GM12878 (cell line): ENCODE measurements around the gene NCAPD2. TPM values are rescaled to one million over a fixed set of nuclear protein-coding genes. Genes with fewer than 3 reads are reported as not detected.

Source experiments
- ATAC-seq: fragments of 200-7000 bp; cut with Tn5 transposase; 3 replicates; pipeline ENCODE4 v1.9.1; 2020; ENCODE audit warnings: mild to moderate bottlenecking, moderate library complexity
- BruUV-seq: library from RNA; stranded (reverse); fragments of 400-500 nt; replicated peaks from 2 replicates; lab custom pipeline; 2021; lab: Mats Ljungman, UMichigan
- CTCF ChIA-PET: fragments of 300-600 bp; sonication (Branson Sonifier 250); formaldehyde crosslinking; extraction: SDS; loops from one replicate; lab custom pipeline; 2021; ENCODE audit warnings: inconsistent platforms; lab: Yijun Ruan, JAX
- POLR2A ChIA-PET: fragments of 350-600 bp; formaldehyde crosslinking; extraction: SDS; loops from one replicate; lab custom pipeline; 2021; ENCODE audit warnings: inconsistent platforms; lab: Charles Lee
- RAD21 ChIA-PET: fragments of 300-600 bp; sonication (Branson Sonifier 250); formaldehyde crosslinking; loops from one replicate; lab custom pipeline; 2023; ENCODE audit warnings: antibody characterized with exemption; ENCODE audit not compliant: unreplicated experiment; lab: Charles Lee
- SMC1A ChIA-PET: fragments of 300-600 bp; sonication (Branson Sonifier 250); formaldehyde crosslinking; loops from one replicate; lab custom pipeline; 2023; ENCODE audit not compliant: unreplicated experiment, uncharacterized antibody; lab: Charles Lee
- DNase-seq: peaks from one replicate; pipeline ENCODE4 v3.0.0-alpha.2; 2011; ENCODE audit warnings: low read depth, low spot score
- FAIRE-seq: peaks from 3 replicates; lab custom pipeline; 2011; peaks lifted over from hg19 to GRCh38; lab: Jason Lieb, UNC
- H2AFZ ChIP-seq: 2 replicates; pipeline ENCODE4 v1.6.0; 2011; ENCODE audit warnings: low read depth, low read length, control low read depth; ENCODE audit not compliant: control insufficient read depth
- H3K27ac ChIP-seq: 2 replicates; pipeline ENCODE4 v1.5.1; 2011; ENCODE audit warnings: control low read depth; ENCODE audit not compliant: control insufficient read depth, insufficient read depth
- H3K27me3 ChIP-seq, 2 experiments: replicated peaks in 1 of 2; 2 replicates each; pipeline versions ENCODE4 v1.6.0 to v1.6.1; 2011; ENCODE audit warnings: low read length in 1 of 2; ENCODE audit not compliant: control insufficient read depth in 2 of 2, insufficient read depth in 2 of 2
- H3K36me3 ChIP-seq, 2 experiments: 2 replicates each; pipeline ENCODE4 v1.5.1; 2011; ENCODE audit warnings: low read length in 1 of 2; ENCODE audit not compliant: control insufficient read depth in 2 of 2, insufficient read depth in 2 of 2
- H3K4me1 ChIP-seq: 2 replicates; pipeline ENCODE4 v1.6.1; 2011; ENCODE audit warnings: mild to moderate bottlenecking, low read length, moderate library complexity, mixed read lengths; ENCODE audit not compliant: control insufficient read depth, insufficient read depth
- H3K4me2 ChIP-seq: 2 replicates; pipeline ENCODE4 v1.6.0; 2011; ENCODE audit warnings: control low read depth; ENCODE audit not compliant: control insufficient read depth, insufficient read depth
- H3K4me3 ChIP-seq: fragments of 200-600 bp; sonication (generic); 2 replicates; pipeline ENCODE4 v1.5.1; 2016
- H3K79me2 ChIP-seq: 2 replicates; pipeline ENCODE4 v1.6.0; 2011; ENCODE audit warnings: low read length; ENCODE audit not compliant: control insufficient read depth, insufficient read depth
- H3K9ac ChIP-seq: 2 replicates; pipeline ENCODE4 v1.8.0; 2011; ENCODE audit warnings: low read length, control low read depth, mixed read lengths; ENCODE audit not compliant: control insufficient read depth, insufficient read depth
- H3K9me3 ChIP-seq: replicated peaks from 3 replicates; pipeline ENCODE4 v1.5.1; 2011; ENCODE audit warnings: mild to moderate bottlenecking, low read length; ENCODE audit not compliant: control insufficient read depth, insufficient read depth
- H4K20me1 ChIP-seq: 2 replicates; pipeline ENCODE4 v1.6.0; 2011; ENCODE audit not compliant: control insufficient read depth, insufficient read depth
- BCL11A ChIP-seq: IDR thresholded peaks from 2 replicates; pipeline ENCODE4 v1.6.1; 2011; ENCODE audit warnings: low read depth, low read length
- BRCA1 ChIP-seq: IDR thresholded peaks from 2 replicates; pipeline ENCODE4 v1.6.1; 2011; ENCODE audit warnings: low read depth, low read length, improper control_type of control experiment
- ETV6 ChIP-seq, 2 experiments: fragments of 450-650 bp in 1 of 2; IDR thresholded peaks in 1 of 2; conservative IDR thresholded peaks in 1 of 2; 2 replicates each; pipeline ENCODE4 v1.6.1; 2014; ENCODE audit warnings: antibody characterized with exemption in 1 of 2, borderline replicate concordance in 1 of 2, low read depth in 1 of 2, mild to moderate bottlenecking in 1 of 2, moderate library complexity in 1 of 2
- FOXK2 ChIP-seq: fragments of 450-650 bp; IDR thresholded peaks from 2 replicates; pipeline ENCODE4 v1.6.1; 2017; ENCODE audit warnings: mild to moderate bottlenecking, moderate library complexity
- IRF4 ChIP-seq: IDR thresholded peaks from 2 replicates; pipeline ENCODE4 v1.6.1; 2011; ENCODE audit warnings: low read depth, low read length
- MEF2B ChIP-seq: fragments of 450-650 bp; IDR thresholded peaks from 2 replicates; pipeline ENCODE4 v1.6.1; 2018; ENCODE audit warnings: mild to moderate bottlenecking, moderate library complexity; ENCODE audit not compliant: partially characterized antibody, poor library complexity, severe bottlenecking
- SIX5 ChIP-seq: IDR thresholded peaks from 2 replicates; pipeline ENCODE4 v1.6.1; 2011; ENCODE audit warnings: mild to moderate bottlenecking, low read depth, low read length, moderate library complexity; ENCODE audit not compliant: severe bottlenecking
- SMC3 ChIP-seq: IDR thresholded peaks from 2 replicates; pipeline ENCODE4 v1.6.1; 2011; ENCODE audit warnings: low read length, improper control_type of control experiment, borderline replicate concordance
- SPI1 ChIP-seq: IDR thresholded peaks from 2 replicates; pipeline ENCODE4 v1.6.1; 2011; ENCODE audit warnings: low read depth, mild to moderate bottlenecking, low read length, moderate library complexity, borderline replicate concordance; ENCODE audit not compliant: insufficient read depth
- WGBS: methylation state at CpG from one replicate; pipeline ENCODE4 v1.1.6; 2016; ENCODE audit warnings: low lambda C conversion rate; ENCODE audit not compliant: insufficient replicate concordance, insufficient coverage; ENCODE audit errors: missing lambda C conversion rate; 5-methylcytosine and 5-hydroxymethylcytosine counted together
- in situ Hi-C: fragments of 300-500 bp; cut with MboI; formaldehyde crosslinking; loops from 9 replicates; pipeline ENCODE4 v1.14.3; 2018; ENCODE audit warnings: mixed read lengths
- intact Hi-C: fragments of 100-400 bp; cut with micrococcal nuclease; formaldehyde crosslinking; loops from one replicate; pipeline ENCODE4 v1.14.2; 2022; ENCODE audit not compliant: unreplicated experiment
- polyA plus RNA-seq, 11 experiments: library from polyadenylated mRNA; depleted of rRNA in 4 of 11; unstranded in 6 of 11; stranded (reverse) in 5 of 11; fragments of >200 nt; fragmentation: Nextera tagmentation in 4 of 11; fragmentation: Illumina TruSeq in 1 of 11; extraction: Ambion mirVana in 4 of 11; extraction: Trizol in 1 of 11; gene quantifications; 1 replicate in 1 of 11; 2 replicates in 10 of 11; pipeline versions ENCODE4 v1.2.1 to v1.2.3, GENCODE V29; 2011 to 2016; ENCODE audit warnings: inconsistent platforms in 2 of 11, missing spikeins in 2 of 11, low read depth in 1 of 11
- total RNA-seq, 4 experiments: library from RNA; depleted of rRNA in 3 of 4; stranded (reverse); fragments of >200 nt in 3 of 4; fragmentation: Illumina TruSeq in 1 of 4; extraction: Trizol in 1 of 4; gene quantifications; 2 replicates each; pipeline versions ENCODE4 v1.2.1 to v1.2.3, GENCODE V29; 2013 to 2021
- TF ChIP-seq, protein P1 (sequence below): IDR thresholded peaks from 2 replicates; pipeline ENCODE4 v1.6.1; 2012; ENCODE audit warnings: mild to moderate bottlenecking, low read depth, low read length
- TF ChIP-seq, protein P2 (sequence below): fragments of 450-650 bp; IDR thresholded peaks from 2 replicates; pipeline ENCODE4 v1.6.1; 2017; ENCODE audit warnings: low read depth, mild to moderate bottlenecking, moderate library complexity
- TF ChIP-seq, protein P3 (sequence below): fragments of 450-650 bp; conservative IDR thresholded peaks from 2 replicates; pipeline ENCODE4 v1.6.1; 2017; ENCODE audit warnings: mild to moderate bottlenecking, moderate library complexity

The NCAPD2 gene
- total and polyA plus RNA-seq, 10 of the 15 experiments (the other 5 are each of a cell fraction or from before 2014, with no cell fraction given), result 24.2 to 160 (median 110) TPM

GRCh38 chr12:6461401-6462233, 32.3 kb upstream of the NCAPD2 start:
- peak overlapping the region; percentile 33; the same call in 1 of the 2 replicates for H3K4me3 ChIP-seq
- in situ Hi-C loops (loop anchor here (5.0 kb wide), 1 partner anchor 34 kb away; no protein-coding TSS in a partner anchor), intact Hi-C loops (no loop called here)
- WGBS, result 4% methylated on average over 15 of the region's 15 CpGs
- ChIA-PET SMC1A (interaction anchor here (0.9 to 8.7 kb wide), 18 partner anchors 9 to 139 kb away, joined by 3 to 169 read pairs (median 4); partner anchors contain the start of genes CD27, GAPDH, MRPL51 and TAPBPL), POLR2A (interaction anchor here (0.6 to 10.3 kb wide), 20 partner anchors 9 to 464 kb away, joined by 3 to 384 read pairs (median 4); partner anchors contain the start of genes CD27, GAPDH, MRPL51 and TAPBPL), CTCF (interaction anchor here (0.7 to 7.3 kb wide), 16 partner anchors 8 to 474 kb away, joined by 3 to 147 read pairs (median 6); partner anchors contain the start of genes CD27, TAPBPL and VAMP1), RAD21 (interaction anchor here (0.6 to 8.8 kb wide), 19 partner anchors 9 to 231 kb away, joined by 3 to 319 read pairs (median 5); partner anchors contain the start of genes CD27, MRPL51, TAPBPL and VAMP1)
- peaks cover 36 to 46% of the 10 kb centered on the region in 2 experiments for H3K36me3 ChIP-seq
- ATAC-seq (peak; percentile 92), FAIRE-seq (peak; percentile 95), DNase-seq (peak; percentile 95)
- H3K9me3 ChIP-seq, result no peaks in the 10 kb centered on the region
- peaks cover 59% of the 10 kb centered on the region for H3K79me2 ChIP-seq
- H2AFZ ChIP-seq, result no peak overlapping the region
- H3K4me1 ChIP-seq, result peaks cover 51% of the 10 kb centered on the region
- H4K20me1 ChIP-seq, result no peaks in the 10 kb centered on the region
- H3K27me3 ChIP-seq, result no peaks in the 10 kb centered on the region
- peak overlapping the region; percentile 75 for H3K4me2 ChIP-seq
- BruUV-seq, result TSS peak; percentile 10
- H3K27ac ChIP-seq, result peak overlapping the region; percentile 89
- H3K9ac ChIP-seq, result peak overlapping the region; percentile 64
- peak; percentile 80 for TF ChIP-seq BCL11A
- TF ChIP-seq MEF2B, result peak; percentile 72
- TF ChIP-seq, protein P1, sequence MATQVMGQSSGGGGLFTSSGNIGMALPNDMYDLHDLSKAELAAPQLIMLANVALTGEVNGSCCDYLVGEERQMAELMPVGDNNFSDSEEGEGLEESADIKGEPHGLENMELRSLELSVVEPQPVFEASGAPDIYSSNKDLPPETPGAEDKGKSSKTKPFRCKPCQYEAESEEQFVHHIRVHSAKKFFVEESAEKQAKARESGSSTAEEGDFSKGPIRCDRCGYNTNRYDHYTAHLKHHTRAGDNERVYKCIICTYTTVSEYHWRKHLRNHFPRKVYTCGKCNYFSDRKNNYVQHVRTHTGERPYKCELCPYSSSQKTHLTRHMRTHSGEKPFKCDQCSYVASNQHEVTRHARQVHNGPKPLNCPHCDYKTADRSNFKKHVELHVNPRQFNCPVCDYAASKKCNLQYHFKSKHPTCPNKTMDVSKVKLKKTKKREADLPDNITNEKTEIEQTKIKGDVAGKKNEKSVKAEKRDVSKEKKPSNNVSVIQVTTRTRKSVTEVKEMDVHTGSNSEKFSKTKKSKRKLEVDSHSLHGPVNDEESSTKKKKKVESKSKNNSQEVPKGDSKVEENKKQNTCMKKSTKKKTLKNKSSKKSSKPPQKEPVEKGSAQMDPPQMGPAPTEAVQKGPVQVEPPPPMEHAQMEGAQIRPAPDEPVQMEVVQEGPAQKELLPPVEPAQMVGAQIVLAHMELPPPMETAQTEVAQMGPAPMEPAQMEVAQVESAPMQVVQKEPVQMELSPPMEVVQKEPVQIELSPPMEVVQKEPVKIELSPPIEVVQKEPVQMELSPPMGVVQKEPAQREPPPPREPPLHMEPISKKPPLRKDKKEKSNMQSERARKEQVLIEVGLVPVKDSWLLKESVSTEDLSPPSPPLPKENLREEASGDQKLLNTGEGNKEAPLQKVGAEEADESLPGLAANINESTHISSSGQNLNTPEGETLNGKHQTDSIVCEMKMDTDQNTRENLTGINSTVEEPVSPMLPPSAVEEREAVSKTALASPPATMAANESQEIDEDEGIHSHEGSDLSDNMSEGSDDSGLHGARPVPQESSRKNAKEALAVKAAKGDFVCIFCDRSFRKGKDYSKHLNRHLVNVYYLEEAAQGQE, result no peak
- TF ChIP-seq, protein P2, sequence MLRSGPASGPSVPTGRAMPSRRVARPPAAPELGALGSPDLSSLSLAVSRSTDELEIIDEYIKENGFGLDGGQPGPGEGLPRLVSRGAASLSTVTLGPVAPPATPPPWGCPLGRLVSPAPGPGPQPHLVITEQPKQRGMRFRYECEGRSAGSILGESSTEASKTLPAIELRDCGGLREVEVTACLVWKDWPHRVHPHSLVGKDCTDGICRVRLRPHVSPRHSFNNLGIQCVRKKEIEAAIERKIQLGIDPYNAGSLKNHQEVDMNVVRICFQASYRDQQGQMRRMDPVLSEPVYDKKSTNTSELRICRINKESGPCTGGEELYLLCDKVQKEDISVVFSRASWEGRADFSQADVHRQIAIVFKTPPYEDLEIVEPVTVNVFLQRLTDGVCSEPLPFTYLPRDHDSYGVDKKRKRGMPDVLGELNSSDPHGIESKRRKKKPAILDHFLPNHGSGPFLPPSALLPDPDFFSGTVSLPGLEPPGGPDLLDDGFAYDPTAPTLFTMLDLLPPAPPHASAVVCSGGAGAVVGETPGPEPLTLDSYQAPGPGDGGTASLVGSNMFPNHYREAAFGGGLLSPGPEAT, result peak; percentile 92
- no peak for TF ChIP-seq FOXK2
- no peak for TF ChIP-seq BRCA1
- peak in 1 of 2 experiments; percentile 97; a peak in 2 of 4 replicates for TF ChIP-seq ETV6 (conservative IDR thresholded peaks at IDR 0.05 in 1 of 2, IDR thresholded peaks at IDR 0.05 in 1 of 2; ENCODE audit: borderline replicate concordance in 1 of 2, low read depth in 1 of 2)
- TF ChIP-seq SIX5, result no peak
- peak; percentile 89 for TF ChIP-seq IRF4
- TF ChIP-seq, protein P3, sequence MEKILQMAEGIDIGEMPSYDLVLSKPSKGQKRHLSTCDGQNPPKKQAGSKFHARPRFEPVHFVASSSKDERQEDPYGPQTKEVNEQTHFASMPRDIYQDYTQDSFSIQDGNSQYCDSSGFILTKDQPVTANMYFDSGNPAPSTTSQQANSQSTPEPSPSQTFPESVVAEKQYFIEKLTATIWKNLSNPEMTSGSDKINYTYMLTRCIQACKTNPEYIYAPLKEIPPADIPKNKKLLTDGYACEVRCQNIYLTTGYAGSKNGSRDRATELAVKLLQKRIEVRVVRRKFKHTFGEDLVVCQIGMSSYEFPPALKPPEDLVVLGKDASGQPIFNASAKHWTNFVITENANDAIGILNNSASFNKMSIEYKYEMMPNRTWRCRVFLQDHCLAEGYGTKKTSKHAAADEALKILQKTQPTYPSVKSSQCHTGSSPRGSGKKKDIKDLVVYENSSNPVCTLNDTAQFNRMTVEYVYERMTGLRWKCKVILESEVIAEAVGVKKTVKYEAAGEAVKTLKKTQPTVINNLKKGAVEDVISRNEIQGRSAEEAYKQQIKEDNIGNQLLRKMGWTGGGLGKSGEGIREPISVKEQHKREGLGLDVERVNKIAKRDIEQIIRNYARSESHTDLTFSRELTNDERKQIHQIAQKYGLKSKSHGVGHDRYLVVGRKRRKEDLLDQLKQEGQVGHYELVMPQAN, result peak; percentile 43; the same call in 1 of the 2 replicates
- TF ChIP-seq SPI1, result peak; percentile 99
- TF ChIP-seq SMC3, result peak; percentile 8; the same call in 1 of the 2 replicates
